Suppressor macrophage (primary cell): ENCODE measurements around the gene DPH2.

Source experiments
- DNase-seq, 4 experiments: peaks; one replicate each; pipeline ENCODE4 v3.0.0-alpha.2; 2020 to 2022

Gene DPH2

DNA sequence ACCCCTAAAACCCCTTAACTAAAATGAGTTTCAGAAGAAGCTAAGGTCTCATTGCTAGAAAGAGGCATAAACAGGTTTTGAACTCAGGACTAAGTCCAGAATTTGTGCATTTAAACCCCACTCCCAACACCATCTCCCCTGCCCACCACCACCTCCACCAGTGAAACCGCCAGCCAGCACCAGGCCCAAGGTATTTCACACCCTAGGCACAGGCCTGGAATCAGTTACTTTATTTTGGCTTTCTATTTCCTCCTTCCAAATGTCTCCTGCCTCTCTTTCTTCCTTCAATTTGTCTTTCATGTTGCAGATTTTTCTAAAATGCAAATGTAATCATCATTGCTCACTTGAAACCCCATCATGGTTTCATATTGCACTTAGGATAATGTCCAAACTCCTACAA, 24.9 kb upstream of the DPH2 start:
- no peak for DNase-seq

DNA sequence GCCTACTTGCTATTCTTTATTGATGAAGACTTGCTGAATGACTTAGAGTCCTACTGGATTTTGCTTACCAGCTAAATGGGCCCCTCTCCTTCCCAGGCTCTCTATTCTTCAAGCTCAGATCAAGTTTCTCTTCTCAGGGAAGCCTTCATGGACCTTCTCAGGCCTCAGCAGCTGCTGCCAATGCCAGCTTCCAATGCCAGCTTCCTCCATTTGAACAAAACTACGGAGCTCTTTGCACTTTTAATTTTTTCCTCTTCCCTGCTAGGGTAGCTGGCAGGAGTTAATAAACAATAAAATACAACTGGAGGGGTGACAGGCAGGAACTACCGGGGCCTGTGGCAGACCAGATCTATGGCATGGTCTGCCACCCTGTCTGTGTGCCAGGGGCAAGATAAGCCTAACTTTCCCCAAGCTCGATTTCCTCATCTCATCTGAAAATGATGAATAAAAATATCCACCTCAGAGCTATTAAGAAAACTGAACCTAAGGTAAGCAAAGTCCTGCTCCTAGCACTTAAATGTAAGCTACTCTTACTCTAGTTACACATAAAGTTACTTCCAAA, 24.1 kb upstream of the DPH2 start:
- DNase-seq, result no peak

DNA sequence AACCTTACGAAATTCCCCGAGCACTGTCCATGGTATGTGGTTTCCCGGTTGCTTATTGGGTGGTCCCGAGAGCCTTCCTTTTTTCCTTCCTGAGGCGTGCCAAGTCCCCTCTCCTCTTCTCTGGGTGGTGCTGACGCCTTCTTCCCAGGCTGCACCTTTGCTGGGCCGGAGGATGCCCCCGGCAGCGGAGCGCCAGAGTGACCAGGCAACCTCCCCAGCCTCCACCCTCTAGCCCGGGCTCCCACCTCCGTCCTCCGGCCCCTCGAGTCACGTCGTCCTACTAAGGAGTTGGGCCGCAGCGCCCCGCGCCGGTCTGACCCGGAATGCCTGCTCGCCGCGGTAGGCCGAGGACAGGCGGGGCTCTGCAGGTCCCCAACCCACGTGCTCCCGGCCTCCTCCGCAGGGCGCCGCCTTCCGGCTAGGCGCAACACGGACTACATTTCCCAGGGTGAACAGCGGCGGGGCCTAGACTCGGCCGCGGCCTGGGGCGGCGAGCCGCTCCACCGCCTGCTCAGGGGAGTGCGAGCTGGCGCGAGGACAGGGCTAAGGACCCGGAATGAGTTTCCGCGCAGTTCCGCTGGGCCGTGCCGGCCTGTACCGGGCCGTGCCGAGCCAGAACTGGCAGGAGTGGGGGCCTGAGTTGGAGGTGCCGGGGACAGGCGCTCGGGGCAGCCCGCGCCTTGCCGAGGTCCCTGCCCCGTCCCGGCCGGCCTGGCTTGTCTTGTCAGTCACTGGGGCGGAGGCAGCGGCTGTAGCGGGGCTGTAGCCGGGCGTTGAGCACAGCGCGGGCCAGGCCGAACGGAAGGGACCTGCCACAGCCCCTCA, 23.4 kb upstream of the DPH2 start, which contains the start of gene IPO13:
Gene IPO13 (plus strand): TSS at position 715 of the 825 bp plus-strand sequence. CDS start 651 bp downstream, outside the sequence.
- peak; percentile 97 to 99 (median 98) for DNase-seq

DNA sequence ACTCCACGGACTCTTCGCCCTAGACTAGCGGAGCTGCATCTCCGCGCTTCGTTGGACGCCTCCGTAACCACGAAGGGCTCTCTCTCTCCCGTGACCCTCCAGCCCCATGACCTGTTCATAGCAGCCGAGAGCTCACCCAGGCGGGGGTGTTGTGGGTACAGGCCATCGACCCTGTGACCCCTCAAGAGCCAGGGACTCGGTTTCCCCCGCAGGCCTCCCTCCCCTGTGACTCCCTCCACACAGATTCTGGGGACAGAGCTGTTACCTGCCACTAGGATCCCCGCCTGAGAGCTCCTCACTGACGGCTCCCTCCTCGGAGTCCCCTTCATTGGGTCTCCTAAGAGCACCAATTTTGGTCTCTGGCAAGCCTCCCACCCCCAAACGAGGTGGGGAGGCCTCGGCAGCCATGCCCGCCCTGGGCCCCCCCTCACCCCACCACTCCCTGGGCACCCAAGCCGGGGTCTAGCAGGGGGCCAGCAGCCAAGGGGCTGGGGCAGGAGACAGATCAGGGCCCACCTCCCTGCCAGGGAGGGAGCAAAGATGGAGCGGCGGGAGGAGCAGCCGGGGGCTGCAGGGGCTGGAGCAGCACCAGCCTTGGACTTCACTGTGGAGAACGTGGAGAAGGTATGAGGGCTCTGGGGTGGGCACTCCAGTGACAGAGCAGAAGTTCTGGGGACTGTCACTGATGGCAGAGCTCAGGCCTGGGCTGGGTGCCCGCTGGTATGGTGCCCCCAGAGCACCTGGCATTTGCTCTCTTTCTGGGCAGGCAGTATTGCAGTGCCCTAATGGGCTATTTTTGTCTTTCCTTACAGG, 22.5 kb upstream of the DPH2 start:
- DNase-seq, result no peak

DNA sequence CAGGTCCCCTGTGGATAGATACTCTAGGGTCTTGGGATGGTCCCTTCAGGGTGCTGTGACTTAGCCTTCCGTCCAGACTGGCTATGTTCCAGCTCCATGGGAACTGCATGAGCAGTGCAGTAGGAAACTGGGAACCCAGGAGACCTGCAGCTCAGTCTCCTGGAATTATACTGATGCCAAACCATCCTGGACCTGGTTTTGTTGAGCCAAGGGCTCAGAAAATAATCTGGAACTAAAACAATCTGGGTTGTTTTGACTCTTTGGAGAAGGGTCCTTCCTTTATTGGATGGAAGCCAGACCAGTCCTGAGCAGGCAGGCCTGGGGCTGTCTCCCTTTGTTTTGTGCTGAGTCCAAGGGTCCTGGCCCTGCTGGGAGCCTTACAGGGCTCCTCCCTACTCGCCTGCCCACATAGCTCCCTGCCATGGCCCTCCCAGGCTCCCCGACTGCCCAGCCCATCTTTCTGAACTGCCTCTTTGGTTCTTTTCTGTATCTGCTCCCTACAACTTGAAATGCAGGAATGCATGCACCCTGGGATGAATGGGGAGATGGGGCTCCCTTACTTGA, 21.9 kb upstream of the DPH2 start:
- no peak for DNase-seq

DNA sequence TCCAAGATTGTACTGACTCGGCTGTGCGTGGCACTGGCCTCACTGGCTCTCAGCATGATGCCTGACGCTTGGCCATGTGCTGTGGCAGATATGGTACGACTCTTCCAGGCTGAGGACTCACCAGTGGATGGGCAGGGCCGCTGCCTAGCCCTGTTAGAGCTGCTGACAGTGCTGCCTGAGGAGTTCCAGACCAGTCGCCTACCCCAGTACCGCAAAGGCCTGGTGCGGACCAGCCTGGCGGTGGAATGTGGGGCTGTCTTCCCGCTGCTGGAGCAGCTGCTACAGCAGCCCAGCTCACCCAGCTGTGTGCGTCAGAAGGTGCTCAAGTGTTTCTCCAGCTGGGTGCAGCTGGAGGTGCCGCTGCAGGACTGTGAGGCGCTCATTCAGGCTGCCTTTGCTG, 20.1 kb upstream of the DPH2 start:
- DNase-seq, result no peak

DNA sequence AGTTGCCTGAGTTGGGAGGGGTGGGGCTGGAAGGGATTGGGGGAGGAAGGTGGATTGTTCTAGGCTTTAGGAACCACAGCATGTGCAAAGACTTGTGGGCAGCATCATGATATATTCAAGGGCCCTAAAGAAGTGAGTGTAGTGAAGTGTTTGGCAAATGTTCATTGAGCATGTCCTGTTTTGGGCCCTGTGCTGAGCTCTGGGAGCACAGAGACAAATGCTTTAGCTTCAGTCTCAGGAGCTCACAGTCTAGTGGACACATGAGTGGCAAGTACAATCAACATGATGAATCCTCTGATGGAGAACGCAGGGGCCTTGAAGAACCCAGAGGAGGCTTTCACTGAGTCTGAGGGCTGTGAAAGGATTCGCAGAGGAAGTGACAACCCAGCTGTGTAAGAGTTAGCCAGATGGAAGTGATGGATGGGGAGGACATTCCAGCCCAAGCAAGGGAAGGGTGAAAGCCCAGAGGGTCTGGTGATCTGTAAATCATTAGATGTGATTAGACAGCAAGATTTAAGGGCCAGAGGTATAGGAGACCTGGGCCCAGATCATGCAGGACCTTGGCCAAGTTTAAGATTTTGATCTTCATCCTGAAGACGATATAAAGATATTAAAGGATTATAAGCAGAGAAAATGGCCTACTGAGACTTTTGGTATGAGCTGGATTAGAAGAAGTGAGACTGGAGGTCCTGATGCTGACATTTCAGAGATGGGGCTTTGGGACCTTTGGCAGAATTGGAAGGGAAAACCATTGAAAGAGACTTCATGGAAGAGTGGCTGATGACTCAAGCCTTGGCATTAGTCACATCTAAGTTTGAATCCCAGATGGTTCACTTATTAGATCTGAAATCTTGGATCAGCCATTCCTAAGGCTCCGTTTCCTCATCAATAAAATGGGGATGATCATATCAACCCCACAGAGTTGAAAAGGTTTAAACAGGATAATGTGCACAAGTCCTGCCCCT, 18.5 kb upstream of the DPH2 start:
- DNase-seq, result no peak

DNA sequence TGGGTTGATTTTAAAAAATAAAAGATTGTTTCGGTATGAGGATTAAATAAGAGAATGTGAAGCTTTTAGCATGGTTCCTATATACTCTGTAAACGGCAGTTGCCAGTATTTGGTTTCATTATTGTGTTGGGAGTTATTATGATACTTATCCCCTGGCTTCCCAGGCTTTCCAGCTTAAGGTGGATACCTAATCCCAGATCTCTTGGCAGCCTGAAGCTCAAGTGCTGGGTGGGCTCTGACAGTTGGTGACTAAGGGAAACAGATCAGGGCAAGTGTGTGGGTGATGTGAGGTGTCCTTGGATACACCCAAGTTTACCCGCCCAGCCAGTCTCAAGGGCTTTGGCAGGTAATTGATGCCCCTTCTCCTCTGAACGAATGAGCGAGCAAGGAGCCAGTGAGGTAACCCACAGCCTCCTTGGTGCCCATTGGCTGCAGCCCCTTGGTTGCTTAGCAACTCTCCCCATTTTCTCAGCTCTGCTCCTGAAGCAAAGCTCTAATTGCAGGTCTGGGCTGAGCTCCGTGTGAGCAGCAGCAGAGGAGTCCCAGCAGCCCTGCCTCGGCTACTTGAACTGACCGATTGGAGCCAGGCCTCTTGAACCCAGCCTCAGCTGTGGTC, 17.0 kb upstream of the DPH2 start:
- DNase-seq, result no peak

DNA sequence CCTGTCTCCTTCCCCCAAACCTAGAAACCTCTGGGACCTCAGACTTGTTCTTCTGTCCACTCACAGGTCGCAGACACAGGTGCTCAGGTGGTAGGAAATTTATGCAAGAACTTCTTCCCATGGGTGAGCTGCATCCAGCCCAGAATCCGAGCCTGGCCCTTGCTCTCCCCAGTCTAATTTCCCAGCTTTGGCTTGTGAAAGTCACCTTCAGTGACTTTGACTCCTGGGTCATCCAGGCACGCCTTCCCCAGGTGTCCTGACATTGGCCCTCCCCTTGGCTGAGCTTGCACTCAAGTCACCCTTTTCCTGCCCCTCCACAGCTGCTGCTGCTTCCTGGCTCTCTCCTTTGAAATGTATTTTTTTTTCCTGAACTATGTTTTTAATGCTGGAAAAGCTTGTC, 16.4 kb upstream of the DPH2 start:
- DNase-seq, result no peak

DNA sequence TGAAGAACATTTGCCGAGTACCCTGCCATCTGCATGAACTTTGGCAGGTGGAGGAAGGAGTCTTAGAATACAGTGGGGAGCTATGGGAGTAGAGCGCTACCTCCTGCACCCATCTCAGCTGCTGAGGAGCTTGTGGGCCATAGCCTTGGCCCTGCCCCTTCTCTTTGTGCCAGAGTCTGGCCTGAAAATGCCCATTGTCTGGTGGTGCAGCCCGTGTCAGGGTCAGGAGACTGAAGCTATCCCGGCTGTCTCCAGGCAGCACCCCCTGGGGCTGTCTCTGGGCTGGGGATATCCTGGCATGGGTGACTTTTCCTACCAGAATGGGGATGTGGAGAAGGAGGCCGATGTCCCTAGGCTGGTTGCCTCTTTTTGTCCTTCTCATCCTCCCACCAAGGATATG, 15.8 kb upstream of the DPH2 start:
- DNase-seq, result no peak

DNA sequence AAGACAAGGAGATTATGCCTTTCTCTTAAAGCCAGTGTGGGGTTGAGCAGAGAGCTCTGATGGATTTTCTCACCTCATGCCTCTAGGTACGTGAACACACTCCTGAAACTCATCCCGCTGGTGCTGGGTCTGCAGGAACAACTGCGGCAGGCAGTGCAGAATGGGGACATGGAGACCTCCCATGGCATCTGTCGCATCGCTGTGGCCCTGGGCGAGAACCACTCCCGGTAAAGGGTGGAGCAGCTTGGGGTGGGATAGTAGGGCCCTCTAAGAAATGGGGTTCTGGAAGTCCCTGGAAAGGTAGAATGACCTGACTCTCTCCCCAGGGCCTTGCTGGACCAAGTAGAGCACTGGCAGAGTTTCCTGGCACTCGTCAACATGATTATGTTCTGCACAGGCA, 13.6 kb upstream of the DPH2 start:
- DNase-seq, result no peak

DNA sequence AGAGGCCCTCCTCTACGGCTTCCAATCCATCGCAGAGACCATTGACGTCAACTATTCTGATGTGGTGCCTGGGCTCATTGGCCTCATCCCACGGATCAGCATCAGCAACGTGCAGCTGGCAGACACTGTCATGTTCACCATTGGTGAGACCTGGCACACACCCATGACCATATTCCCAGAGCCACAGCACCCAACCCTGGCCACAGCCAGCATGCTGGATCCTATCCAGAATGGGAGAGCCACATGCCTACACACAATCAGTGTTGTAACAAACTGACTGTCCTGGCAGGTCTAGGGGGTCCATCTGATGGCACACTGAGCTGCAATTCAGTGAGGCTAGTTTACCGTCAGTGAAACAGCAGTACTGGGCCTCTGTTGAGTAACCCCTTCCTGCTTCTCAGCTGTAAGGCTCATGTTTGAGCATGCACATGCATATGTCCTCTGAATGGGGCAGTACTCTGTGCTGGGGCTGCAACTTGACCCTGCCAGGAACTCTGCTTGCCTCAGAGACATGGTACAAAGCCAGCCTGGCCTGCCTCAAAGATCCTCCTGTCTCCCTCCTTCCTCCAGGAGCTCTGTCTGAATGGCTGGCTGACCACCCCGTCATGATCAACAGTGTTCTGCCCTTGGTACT, 12.3 kb upstream of the DPH2 start:
- no peak for DNase-seq

DNA sequence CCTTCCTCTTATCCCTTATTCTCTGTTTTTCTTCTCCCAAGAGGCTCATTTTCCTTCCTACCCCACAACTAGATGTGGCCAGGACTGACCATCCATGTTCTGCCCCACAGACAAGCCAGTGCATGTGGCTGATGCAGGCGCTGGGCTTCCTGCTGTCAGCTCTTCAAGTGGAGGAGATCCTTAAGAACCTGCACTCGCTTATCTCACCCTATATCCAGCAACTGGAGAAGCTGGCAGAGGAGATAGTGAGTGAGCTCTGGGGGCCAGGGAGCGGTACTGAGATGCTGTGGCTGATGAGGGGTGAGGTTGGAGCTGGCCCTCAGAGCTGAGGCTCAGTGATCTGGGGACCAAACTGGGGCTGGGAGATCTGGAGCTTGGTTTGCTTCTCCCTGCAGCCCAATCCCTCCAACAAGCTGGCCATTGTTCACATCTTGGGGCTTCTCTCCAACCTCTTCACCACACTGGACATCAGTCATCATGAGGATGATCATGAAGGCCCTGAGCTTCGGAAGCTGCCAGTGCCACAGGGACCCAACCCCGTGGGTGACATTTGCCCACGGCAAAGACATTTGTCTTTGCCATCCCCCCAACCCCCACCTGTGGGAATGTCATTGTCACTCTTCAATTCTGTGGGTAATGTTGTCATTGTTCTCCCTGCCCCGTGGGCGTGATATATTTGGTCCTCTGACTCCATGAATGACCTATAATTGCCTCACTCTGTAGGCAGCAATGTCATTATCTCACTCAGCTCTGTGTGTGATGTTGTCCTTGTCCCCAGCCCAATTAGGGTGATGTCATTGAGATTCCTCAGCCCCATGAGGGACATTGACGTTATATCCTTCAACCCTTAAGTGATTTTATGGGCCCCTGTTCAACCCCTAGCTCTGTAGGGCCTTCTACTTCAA, 11.2 kb upstream of the DPH2 start:
- DNase-seq, result peak in 1 of 4 experiments; percentile 14

DNA sequence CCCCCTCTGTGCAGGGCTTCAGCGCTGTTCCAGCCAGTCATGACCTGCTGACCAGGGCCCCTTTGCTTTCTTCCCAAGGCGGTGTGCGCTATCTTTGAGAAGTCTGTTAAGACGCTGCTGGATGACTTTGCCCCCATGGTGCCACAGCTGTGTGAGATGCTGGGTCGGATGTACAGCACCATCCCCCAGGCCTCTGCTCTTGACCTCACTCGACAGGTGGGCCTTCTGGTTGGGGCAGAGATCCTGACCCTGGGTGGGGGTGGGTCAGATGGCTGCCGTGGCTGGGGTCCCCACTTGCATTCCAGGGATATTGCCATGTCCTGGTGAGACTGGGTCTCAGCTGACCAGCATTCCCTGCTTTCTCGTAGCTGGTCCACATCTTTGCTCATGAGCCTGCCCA, 9.0 kb upstream of the DPH2 start:
- DNase-seq, result no peak

DNA sequence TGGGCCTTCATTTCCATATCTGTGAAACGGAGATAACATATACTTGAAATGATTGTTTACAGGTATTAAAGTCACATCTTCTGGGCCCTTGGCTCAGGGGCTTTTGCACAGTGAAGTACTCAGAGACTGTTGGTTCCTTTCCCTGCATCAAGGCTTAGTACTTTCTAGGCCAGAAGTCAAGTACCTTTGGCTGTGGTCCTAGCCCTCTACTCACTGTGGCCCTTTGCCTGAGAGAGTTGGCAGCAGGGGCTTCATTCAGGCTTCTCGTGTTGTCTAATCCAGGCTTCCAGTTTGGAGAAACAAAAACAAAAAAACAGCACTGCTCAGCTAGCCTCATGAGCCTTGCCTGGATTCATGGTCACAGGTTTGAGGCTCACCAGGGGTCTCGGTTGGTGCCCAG, 8.1 kb upstream of the DPH2 start:
- no peak for DNase-seq

DNA sequence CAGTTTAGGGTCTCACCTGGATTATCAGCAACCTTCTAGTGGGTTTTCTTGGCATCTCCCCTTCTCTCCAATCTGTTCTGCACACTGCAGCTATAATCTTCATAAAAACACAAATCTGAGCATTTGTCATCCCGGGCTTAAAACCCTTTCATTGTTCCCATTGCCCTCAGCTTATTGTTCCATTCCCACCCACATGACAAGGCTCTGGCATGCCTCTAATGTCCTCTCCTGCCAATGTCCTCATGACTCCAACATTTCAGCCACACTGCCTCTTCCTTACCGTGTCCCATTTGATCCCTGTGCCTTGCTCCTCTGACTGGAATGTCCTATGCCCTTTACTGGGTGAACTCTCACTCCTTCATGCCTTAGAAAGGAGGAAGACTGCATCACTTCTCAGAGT, 7.5 kb upstream of the DPH2 start:
- no peak for DNase-seq

DNA sequence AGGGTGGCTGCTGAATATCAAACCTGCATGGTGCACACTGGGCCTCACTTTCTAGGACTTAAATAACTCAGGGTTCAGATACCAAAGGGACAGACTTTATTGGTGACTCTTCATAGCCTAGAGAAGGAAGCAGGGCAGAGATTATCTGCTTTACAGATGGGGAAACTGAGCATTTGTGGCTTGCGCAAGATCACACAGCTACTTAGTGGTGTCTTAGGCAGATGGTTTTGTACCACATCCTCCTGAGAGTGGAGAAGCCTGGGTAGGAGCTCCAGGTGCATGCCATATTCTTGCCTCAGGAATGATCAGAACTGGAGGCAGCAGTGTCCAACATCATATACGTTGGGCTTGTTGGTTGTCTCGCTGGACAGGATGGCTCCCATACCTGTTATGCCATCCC, 6.8 kb upstream of the DPH2 start:
- DNase-seq, result no peak

DNA sequence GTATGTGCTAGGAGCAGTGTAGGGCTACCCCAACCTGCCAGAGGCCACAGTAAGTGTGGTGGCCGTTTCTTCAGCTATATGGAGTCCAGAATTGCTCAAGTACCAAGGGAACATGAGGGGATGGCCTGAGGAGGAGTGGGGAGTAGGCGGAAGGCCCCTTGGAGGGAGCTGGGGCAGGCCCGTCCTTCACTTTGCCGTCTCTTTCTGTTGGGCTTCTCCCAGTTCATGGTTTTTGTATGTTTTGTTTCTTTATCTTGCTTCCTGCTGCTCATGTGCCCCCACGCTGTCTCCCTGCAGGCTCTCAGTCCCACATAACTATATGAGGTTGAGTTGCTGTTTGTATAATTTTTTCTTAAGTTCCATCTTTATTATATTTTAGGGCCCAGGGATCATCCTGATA, 5.9 kb upstream of the DPH2 start:
- no peak for DNase-seq

DNA sequence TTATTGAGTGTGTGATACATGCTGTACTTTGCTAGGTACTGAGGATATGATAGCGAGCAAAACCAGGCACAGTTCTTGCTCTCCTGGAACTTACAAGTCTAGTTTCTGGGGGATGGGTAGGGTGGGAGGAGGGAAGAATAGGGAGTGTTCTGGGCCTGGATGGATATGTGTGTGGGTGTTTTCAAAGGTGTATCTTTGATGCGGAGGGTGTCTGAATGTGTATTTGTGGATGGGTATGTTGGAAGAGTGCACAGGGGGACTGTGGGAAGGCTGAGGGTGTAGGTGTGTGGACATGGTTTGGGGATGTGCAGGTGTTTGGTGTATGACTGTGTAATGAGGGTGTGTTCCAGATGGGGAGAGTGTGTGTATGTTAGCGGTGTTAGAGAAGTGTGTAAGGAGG, 4.5 kb upstream of the DPH2 start:
- DNase-seq, result no peak

DNA sequence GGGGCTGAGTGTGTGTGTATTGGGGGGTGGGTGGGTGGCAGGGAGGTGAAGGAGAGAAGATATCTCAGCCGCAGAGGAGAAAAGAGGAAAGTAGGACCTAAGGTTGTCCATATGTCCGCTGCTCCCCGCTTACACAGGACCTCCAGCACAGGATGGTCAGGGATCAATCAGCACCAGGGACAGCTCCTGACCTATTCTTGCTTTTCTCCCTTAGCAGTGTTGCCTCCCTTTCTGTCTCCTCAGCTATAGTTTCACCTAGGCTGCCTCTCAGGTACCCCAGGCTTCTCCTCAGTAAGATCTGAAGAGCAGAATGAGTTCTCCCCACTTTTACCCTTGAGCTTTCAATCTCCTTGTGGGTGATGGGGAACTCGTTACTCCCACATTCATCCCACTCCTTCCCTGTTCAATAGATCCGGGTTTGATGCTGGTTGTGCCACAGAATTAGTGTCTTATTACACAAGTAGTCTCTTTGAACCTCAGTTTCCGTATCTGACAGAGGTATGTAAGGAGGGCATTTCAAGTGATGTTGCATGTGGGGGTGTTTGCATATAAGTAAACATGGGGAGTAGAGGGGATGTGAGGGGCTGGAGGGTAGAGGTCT, 1.4 kb upstream of the DPH2 start:
- peak; percentile 26 to 56 (median 40) for DNase-seq
